Myometrial cell (primary cell): ENCODE data around the gene UBN1. TPM values are rescaled to one million over a fixed set of nuclear protein-coding genes. Genes with fewer than 3 reads are reported as not detected.

Experiments
- total RNA-seq: library from RNA; depleted of rRNA; stranded (reverse); fragments of >200 nt; gene quantifications from 2 replicates; pipeline ENCODE4 v1.2.3, GENCODE V29; 2015

UBN1 gene, protein sequence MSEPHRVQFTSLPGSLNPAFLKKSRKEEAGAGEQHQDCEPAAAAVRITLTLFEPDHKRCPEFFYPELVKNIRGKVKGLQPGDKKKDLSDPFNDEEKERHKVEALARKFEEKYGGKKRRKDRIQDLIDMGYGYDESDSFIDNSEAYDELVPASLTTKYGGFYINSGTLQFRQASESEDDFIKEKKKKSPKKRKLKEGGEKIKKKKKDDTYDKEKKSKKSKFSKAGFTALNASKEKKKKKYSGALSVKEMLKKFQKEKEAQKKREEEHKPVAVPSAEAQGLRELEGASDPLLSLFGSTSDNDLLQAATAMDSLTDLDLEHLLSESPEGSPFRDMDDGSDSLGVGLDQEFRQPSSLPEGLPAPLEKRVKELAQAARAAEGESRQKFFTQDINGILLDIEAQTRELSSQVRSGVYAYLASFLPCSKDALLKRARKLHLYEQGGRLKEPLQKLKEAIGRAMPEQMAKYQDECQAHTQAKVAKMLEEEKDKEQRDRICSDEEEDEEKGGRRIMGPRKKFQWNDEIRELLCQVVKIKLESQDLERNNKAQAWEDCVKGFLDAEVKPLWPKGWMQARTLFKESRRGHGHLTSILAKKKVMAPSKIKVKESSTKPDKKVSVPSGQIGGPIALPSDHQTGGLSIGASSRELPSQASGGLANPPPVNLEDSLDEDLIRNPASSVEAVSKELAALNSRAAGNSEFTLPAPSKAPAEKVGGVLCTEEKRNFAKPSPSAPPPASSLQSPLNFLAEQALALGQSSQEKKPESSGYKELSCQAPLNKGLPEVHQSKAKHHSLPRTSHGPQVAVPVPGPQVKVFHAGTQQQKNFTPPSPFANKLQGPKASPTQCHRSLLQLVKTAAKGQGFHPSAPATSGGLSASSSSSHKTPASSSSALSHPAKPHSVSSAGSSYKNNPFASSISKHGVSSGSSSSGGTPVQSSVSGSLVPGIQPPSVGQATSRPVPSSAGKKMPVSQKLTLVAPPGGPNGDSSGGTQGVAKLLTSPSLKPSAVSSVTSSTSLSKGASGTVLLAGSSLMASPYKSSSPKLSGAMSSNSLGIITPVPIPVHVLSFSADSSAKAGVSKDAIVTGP (N-terminal part only)
- total RNA-seq: 13.8 and 18.6 TPM in 2 replicates

GRCh38 chr16:4846901-4847773, at the start of gene UBN1, which contains the start of gene GLYR1:
TSS of gene UBN1 (plus strand) at chr16:4847481. CDS start at chr16:4852918, 5,437 bp downstream.
TSS of gene GLYR1 (minus strand) at chr16:4847288. CDS start at chr16:4847265, 23 bp downstream.

GRCh38 chr16:4801962-4802658, 45.2 kb upstream of the UBN1 start, which contains the start of gene ROGDI:
TSS of gene ROGDI (minus strand) at chr16:4802633. CDS start at chr16:4802571, 62 bp downstream.

Other genes starting within 250 kb of the UBN1 start
- gene UBALD1, start 232.6 kb upstream of the UBN1 start, total RNA-seq: 2.3 and 6.0 TPM in 2 replicates
- 31.4 and 37.7 TPM in 2 replicates for gene MGRN1, start 222.7 kb upstream of the UBN1 start, total RNA-seq
- 42.5 and 43.0 TPM in 2 replicates for gene NUDT16L1, start 153.9 kb upstream of the UBN1 start, total RNA-seq
- 5.7 and 17.3 TPM in 2 replicates for gene ANKS3, start 113.2 kb upstream of the UBN1 start, total RNA-seq
- gene DNAAF8, start 112.9 kb upstream of the UBN1 start, total RNA-seq: 0.35 and 2.6 TPM in 2 replicates
- gene ZNF500, start 80.3 kb upstream of the UBN1 start, total RNA-seq: 8.6 and 10.3 TPM in 2 replicates
- not detected in 2 replicates for gene SEPTIN12, start 59.1 kb upstream of the UBN1 start, total RNA-seq
- not detected in 2 replicates for gene SMIM22, start 52.1 kb upstream of the UBN1 start, total RNA-seq
- gene ROGDI, start 44.8 kb upstream of the UBN1 start, total RNA-seq: 21.3 and 38.1 TPM in 2 replicates
- 32.8 and 33.2 TPM in 2 replicates for gene GLYR1, start 193 bp upstream of the UBN1 start, total RNA-seq
- under 0.01 and 0.18 TPM in 2 replicates for gene PPL, start 89.7 kb downstream of the UBN1 start, total RNA-seq
- 0.18 TPM in 1 of 2 replicates, not detected in the other for gene SEC14L5, start 110.8 kb downstream of the UBN1 start, total RNA-seq
- gene NAGPA, start 186.5 kb downstream of the UBN1 start, total RNA-seq: 32.1 and 48.4 TPM in 2 replicates
- 0.29 TPM in 1 of 2 replicates, not detected in the other for gene C16orf89, start 218.5 kb downstream of the UBN1 start, total RNA-seq
- 53.0 and 56.5 TPM in 2 replicates for gene ALG1, start 224.4 kb downstream of the UBN1 start, total RNA-seq